ENCODE measurements around the gene FAM81A.
A peak's percentile ranks its signal among the peaks of the same experiment; 100 is the strongest.

The FAM81A gene

DNA sequence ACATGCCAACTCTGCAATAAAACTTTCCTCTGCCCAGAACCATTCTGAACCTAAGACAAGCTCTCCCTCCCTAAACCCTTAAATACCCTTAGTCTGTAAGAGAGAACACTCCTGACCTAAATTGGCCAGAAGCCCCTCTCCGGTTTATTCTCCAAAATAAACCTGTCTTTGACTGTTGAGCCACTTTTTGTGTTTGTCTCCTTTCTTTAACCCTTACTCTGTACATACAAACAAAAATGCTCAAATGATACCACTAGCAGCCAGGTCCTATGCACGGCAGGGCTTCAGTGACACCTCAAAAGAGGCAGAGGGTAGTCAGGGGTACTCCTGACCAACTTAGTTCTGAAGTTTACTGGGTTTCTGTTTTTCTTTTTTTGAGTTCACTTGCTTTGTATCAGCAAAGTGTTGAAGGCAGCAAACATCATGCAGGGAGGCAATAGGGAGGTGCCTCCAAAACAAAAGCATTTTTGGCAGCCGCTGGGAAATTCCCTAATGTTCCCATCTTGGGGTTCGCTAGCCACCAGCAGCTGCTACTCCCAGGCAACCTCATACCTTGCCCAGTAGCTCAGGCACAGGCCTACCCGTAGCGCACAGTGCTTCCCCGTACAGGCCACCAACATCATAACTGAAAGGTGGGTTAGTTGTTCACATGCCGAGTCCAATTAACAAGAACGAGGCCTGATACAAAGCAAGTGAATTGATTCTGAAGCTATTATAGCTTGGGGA lies 110.7 kb downstream of the FAM81A start:
- Histone ChIP-seq H3K9me3 (ENCODE audit: control insufficient read depth in 1 of 2, low read length in 2 of 2) (no peaks in the 10 kb centered on the region), H3K4me1 (ENCODE audit: control insufficient read depth in 1 of 2, insufficient read depth in 2 of 2, low read length in 2 of 2) (no peaks in the 10 kb centered on the region), H3K27me3 (ENCODE audit: low read depth, low read length) (no peaks in the 10 kb centered on the region), H3K4me3 (ENCODE audit: low read depth in 1 of 2, low read length in 2 of 2) (no peak overlapping the region), H3K27ac (ENCODE audit: low read length) (peak overlapping the region; percentile 45), H3K36me3 (ENCODE audit: control insufficient read depth in 1 of 2, insufficient read depth in 2 of 2, low read length in 2 of 2) (no peaks in the 10 kb centered on the region)

DNA sequence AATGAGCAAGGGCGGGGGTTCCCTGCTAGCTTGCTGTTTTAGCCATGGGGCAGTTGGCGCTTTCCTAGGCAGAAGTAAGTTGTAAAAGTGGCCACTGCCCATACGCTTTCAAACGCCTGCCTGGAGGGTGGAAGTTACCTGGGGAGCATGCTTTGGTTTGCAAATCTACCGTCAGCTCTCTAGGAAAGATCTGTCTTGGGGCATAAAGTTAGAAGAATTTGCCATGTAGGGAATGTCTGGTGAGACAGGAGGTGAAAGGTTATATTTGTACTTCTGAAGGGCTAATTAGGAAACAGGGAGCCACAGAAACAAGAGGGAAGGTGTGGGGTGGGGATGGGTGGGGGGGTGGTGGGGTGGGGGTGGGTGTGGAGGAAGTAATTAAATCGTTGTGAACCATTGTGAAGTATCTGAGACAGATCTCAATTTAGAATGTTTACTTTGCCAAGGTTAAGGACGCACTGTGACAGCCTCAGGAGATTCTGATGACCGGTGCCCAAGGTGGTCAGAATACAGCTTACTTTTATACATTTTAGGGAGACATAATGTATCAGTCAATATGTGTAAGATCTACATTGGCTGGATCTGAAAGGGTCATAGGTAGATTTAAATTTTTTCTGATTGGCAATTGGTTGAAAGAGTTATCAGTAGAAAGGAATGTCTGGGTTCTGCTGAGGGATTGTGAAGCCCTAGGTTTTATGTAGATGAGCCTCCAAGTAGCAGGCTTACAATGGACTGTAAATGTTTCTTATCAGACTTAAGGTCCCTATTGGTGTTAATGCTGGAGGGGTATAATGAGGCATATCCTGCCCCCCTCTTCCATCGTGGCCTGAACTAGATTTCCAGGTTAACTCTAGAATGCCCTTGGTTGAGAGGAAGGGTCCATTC lies 111.6 kb downstream of the FAM81A start:
- H3K4me1 ChIP-seq (ENCODE audit: control insufficient read depth in 1 of 2, insufficient read depth in 2 of 2, low read length in 2 of 2) = no peaks in the 10 kb centered on the region
- H3K9me3 ChIP-seq (ENCODE audit: control insufficient read depth in 1 of 2, low read length in 2 of 2) = no peaks in the 10 kb centered on the region
- no peak overlapping the region for H3K4me3 ChIP-seq (ENCODE audit: low read depth in 1 of 2, low read length in 2 of 2)
- peak overlapping the region; percentile 45 for H3K27ac ChIP-seq (ENCODE audit: low read length)
- H3K36me3 ChIP-seq (ENCODE audit: control insufficient read depth in 1 of 2, insufficient read depth in 2 of 2, low read length in 2 of 2) = no peaks in the 10 kb centered on the region
- no peaks in the 10 kb centered on the region for H3K27me3 ChIP-seq (ENCODE audit: low read depth, low read length)

DNA sequence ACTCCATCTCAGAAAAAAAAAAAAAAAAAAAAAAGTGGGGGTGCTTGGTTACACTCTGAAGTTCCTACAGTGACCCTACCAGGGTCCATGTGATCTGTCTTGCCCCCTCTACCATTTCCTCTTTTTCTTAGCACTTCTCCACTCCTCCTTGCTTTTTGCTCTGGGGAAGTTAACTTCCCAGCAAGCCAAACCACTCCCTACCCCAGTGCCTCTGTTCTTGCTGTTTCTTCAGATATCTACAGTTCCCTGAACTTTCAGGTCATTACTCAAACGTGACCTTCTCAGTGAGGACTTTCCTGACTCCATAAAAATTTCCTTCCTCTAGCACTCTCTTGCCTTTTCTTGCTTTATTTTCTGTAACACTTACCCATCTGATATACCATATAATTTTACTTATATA lies 112.5 kb downstream of the FAM81A start:
- Histone ChIP-seq H3K4me1 (ENCODE audit: control insufficient read depth in 1 of 2, insufficient read depth in 2 of 2, low read length in 2 of 2) (no peaks in the 10 kb centered on the region), H3K27ac (ENCODE audit: low read length) (no peak overlapping the region), H3K36me3 (ENCODE audit: control insufficient read depth in 1 of 2, insufficient read depth in 2 of 2, low read length in 2 of 2) (no peaks in the 10 kb centered on the region), H3K27me3 (ENCODE audit: low read depth, low read length) (no peaks in the 10 kb centered on the region), H3K4me3 (ENCODE audit: low read depth in 1 of 2, low read length in 2 of 2) (no peak overlapping the region), H3K9me3 (ENCODE audit: control insufficient read depth in 1 of 2, low read length in 2 of 2) (no peaks in the 10 kb centered on the region)

DNA sequence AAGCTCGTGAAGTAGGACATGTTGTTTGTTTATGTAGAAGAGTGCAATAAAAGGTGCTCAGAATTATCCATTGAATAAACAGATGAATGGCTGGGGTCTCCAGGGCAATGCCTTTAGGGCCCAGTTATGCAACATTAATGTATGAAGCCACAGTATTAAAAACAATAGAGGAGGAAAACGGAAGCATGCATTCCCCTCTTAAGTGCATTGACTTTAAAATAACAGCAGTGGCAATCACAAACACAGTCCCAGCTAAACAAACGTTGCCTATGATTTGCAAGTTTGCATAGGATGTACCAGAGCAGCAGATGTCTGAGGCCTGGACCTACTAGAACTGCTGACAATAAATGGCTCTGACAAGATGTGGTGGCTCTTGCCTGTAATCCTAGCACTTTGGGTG lies 113.0 kb downstream of the FAM81A start:
- H3K27me3 ChIP-seq (ENCODE audit: low read depth, low read length) = no peaks in the 10 kb centered on the region
- no peak overlapping the region for H3K27ac ChIP-seq (ENCODE audit: low read length)

DNA sequence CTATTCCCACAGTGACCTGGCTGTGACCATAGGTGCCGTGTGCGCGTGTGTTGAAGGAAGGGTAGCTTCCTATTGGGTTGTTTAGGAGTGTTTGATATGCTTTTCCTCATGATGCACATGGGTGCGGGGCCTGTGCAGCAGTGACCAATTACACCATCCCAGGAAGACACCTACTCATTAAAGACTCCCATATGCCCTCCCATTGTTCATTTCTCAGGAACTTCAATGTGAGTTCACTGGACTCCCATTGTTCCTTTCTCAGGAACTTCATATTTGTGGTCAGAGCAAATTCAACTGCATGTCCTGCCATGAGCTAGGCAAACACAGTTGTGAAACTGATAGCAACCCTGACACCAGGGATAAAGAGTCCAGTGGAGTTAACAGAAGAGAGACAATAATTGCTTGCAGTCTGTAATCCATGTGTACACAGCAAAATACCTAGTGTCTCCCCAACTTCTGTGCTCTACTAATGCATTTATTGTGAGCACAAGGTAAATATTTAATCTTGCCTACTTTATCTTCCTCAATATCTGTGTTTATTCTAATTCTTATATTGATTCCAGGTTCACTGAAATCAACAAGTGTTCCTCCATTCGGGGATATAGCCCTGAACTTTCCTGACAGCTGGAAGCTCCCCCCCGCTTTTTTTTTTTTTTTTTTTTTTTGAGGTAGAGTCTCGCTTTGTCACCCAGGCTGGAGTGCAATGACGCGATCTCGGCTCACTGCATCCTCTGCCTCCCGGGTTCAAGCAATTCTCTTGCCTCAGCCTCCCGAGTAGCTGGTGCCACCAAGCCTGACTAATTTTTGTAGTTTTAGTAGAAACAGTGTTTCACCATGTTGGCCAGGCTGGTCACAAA lies 116.1 kb downstream of the FAM81A start:
- no peak overlapping the region for H3K27ac ChIP-seq (ENCODE audit: low read length)

More for the DNA sequence above, 113.0 kb downstream of the FAM81A start:
- Histone ChIP-seq H3K4me3 (ENCODE audit: low read depth in 1 of 2, low read length in 2 of 2) (no peak overlapping the region), H3K36me3 (ENCODE audit: control insufficient read depth in 1 of 2, insufficient read depth in 2 of 2, low read length in 2 of 2) (no peaks in the 10 kb centered on the region), H3K4me1 (ENCODE audit: control insufficient read depth in 1 of 2, insufficient read depth in 2 of 2, low read length in 2 of 2) (no peaks in the 10 kb centered on the region), H3K9me3 (ENCODE audit: control insufficient read depth in 1 of 2, low read length in 2 of 2) (no peaks in the 10 kb centered on the region)

DNA sequence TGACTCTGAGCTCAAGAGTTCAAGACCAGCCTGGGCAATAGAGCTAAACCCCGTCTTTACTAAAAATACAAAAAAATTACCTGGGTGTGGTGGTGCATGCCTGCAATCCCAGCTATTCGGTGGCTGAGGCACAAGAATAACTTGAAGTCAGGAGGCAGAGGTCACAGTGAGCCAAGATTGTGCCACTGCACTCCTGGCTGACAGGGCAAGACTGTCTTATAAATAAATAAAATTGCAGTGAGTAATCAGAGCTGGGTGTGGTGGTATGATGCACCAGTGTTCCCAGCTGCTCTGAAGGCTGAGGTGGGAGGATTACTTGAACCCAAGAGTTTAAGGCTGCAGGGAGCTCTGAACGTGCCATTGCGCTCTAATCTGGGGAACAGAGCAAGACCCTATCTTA lies 117.7 kb downstream of the FAM81A start:
- Histone ChIP-seq H3K27me3 (ENCODE audit: low read depth, low read length) (no peaks in the 10 kb centered on the region), H3K4me3 (ENCODE audit: low read depth in 1 of 2, low read length in 2 of 2) (no peak overlapping the region), H3K27ac (ENCODE audit: low read length) (no peak overlapping the region)

More for the DNA sequence above, 116.1 kb downstream of the FAM81A start:
- Histone ChIP-seq H3K27me3 (ENCODE audit: low read depth, low read length) (no peaks in the 10 kb centered on the region), H3K4me1 (ENCODE audit: control insufficient read depth in 1 of 2, insufficient read depth in 2 of 2, low read length in 2 of 2) (no peaks in the 10 kb centered on the region), H3K9me3 (ENCODE audit: control insufficient read depth in 1 of 2, low read length in 2 of 2) (no peaks in the 10 kb centered on the region), H3K36me3 (ENCODE audit: control insufficient read depth in 1 of 2, insufficient read depth in 2 of 2, low read length in 2 of 2) (no peaks in the 10 kb centered on the region), H3K4me3 (ENCODE audit: low read depth in 1 of 2, low read length in 2 of 2) (no peak overlapping the region)

DNA sequence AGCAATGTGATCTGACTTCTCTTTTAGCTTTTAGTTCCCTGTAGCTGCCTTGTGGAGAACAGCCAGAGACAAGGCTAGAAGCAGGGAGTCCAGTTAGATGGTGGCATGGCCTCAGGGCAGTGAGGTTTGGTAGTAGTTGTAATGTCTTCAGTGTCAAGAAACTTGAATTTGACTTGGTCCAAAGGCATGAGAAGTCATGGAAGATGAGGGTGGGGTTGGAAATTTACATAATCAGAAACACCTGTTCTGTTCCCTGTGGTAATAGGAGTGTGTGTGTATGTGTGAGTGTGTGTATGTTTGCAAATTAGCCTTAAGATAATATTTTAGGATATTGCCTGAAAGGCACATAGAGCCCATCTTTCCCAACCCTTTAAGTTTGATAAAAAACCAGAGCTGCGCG lies 118.4 kb downstream of the FAM81A start:
- Histone ChIP-seq H3K27me3 (ENCODE audit: low read depth, low read length) (no peaks in the 10 kb centered on the region), H3K4me1 (ENCODE audit: control insufficient read depth in 1 of 2, insufficient read depth in 2 of 2, low read length in 2 of 2) (no peaks in the 10 kb centered on the region), H3K4me3 (ENCODE audit: low read depth in 1 of 2, low read length in 2 of 2) (no peak overlapping the region), H3K27ac (ENCODE audit: low read length) (no peak overlapping the region), H3K36me3 (ENCODE audit: control insufficient read depth in 1 of 2, insufficient read depth in 2 of 2, low read length in 2 of 2) (no peaks in the 10 kb centered on the region), H3K9me3 (ENCODE audit: control insufficient read depth in 1 of 2, low read length in 2 of 2) (no peaks in the 10 kb centered on the region)

More for the DNA sequence above, 117.7 kb downstream of the FAM81A start:
- no peaks in the 10 kb centered on the region for H3K4me1 ChIP-seq (ENCODE audit: control insufficient read depth in 1 of 2, insufficient read depth in 2 of 2, low read length in 2 of 2)
- H3K9me3 ChIP-seq (ENCODE audit: control insufficient read depth in 1 of 2, low read length in 2 of 2) = no peaks in the 10 kb centered on the region
- H3K36me3 ChIP-seq (ENCODE audit: control insufficient read depth in 1 of 2, insufficient read depth in 2 of 2, low read length in 2 of 2) = no peaks in the 10 kb centered on the region

DNA sequence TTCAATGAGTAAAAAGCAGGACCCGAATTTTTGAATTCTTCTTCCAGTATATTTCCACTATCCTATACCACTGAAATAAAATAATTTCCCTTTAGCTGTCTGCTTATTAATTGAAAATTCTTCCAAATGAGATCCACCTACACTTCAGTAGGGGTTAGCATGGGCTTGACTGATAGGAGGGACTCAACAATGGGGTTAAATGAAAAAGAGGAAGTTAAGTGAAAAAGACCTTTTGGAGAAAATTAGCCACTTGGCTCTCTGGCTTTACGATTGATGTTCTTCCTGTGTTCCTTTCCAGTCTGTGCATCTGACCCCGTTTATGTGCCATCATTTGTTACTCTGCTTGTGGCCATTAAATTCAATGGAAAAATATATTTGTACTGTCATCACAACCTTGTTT lies 119.6 kb downstream of the FAM81A start:
- Histone ChIP-seq H3K27ac (ENCODE audit: low read length) (no peak overlapping the region), H3K9me3 (ENCODE audit: control insufficient read depth in 1 of 2, low read length in 2 of 2) (no peaks in the 10 kb centered on the region), H3K4me3 (ENCODE audit: low read depth in 1 of 2, low read length in 2 of 2) (no peak overlapping the region), H3K27me3 (ENCODE audit: low read depth, low read length) (no peaks in the 10 kb centered on the region), H3K36me3 (ENCODE audit: control insufficient read depth in 1 of 2, insufficient read depth in 2 of 2, low read length in 2 of 2) (no peaks in the 10 kb centered on the region), H3K4me1 (ENCODE audit: control insufficient read depth in 1 of 2, insufficient read depth in 2 of 2, low read length in 2 of 2) (no peaks in the 10 kb centered on the region)

DNA sequence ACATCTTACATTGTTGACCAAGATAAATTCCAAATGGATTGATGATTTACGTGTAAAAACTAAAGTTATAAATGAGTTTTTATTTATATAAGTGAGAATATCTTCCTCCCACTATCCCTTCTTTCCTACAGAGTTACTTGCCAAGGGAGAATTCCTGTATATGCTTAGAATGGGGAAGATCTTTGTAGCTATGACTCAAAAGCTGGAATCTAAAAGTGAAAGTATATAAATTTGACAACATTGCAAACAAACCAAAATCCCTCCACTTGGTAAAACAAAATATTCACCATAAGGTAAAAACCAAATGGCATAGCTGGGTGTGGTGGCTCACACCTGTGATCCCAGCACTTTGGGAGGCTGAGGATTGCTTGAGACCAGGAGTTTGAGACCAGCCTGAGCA lies 120.9 kb downstream of the FAM81A start:
- Histone ChIP-seq H3K9me3 (ENCODE audit: control insufficient read depth in 1 of 2, low read length in 2 of 2) (no peaks in the 10 kb centered on the region), H3K36me3 (ENCODE audit: control insufficient read depth in 1 of 2, insufficient read depth in 2 of 2, low read length in 2 of 2) (no peaks in the 10 kb centered on the region), H3K4me1 (ENCODE audit: control insufficient read depth in 1 of 2, insufficient read depth in 2 of 2, low read length in 2 of 2) (no peaks in the 10 kb centered on the region), H3K4me3 (ENCODE audit: low read depth in 1 of 2, low read length in 2 of 2) (no peak overlapping the region), H3K27ac (ENCODE audit: low read length) (no peak overlapping the region), H3K27me3 (ENCODE audit: low read depth, low read length) (no peaks in the 10 kb centered on the region)

DNA sequence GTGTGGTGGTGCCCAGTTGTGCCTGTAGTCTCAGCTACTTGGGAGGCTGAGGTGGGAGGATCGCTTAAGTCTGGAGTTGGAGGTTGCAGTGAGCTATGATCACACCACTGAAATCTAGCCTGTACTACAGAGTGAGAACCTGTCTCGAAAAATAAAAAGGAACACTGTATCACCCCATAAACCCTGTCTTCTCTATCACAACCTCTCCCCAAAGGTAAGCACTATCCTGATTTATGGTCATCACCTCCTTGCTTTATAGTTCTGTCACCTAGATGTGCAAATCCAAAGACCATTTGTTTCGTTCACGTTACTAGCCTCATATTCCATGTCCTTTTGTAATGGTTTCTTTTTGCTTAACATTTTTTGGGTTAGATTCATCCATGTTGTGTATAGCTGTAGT lies 123.6 kb downstream of the FAM81A start:
- H3K9me3 ChIP-seq (ENCODE audit: control insufficient read depth in 1 of 2, low read length in 2 of 2) = peaks cover 4% of the 10 kb centered on the region in 2 donors
- H3K27me3 ChIP-seq (ENCODE audit: low read depth, low read length) = no peaks in the 10 kb centered on the region
- H3K27ac ChIP-seq (ENCODE audit: low read length) = no peak overlapping the region
- no peak overlapping the region for H3K4me3 ChIP-seq (ENCODE audit: low read depth in 1 of 2, low read length in 2 of 2)
- no peaks in the 10 kb centered on the region for H3K36me3 ChIP-seq (ENCODE audit: control insufficient read depth in 1 of 2, insufficient read depth in 2 of 2, low read length in 2 of 2)
- H3K4me1 ChIP-seq (ENCODE audit: control insufficient read depth in 1 of 2, insufficient read depth in 2 of 2, low read length in 2 of 2) = no peaks in the 10 kb centered on the region
